PC-9 (cell line): Measurements from ENCODE around the gene ARL2BP. TPM values are rescaled to one million over a fixed set of nuclear protein-coding genes. Genes with fewer than 3 reads are reported as not detected.

Experiments
- BruUV-seq: library from RNA; stranded (reverse); fragments of 400-500 nt; replicated peaks from 2 replicates; lab custom pipeline; 2021; lab: Mats Ljungman, UMichigan
- CTCF ChIA-PET: fragments of 300-600 bp; sonication (Branson Sonifier 250); formaldehyde crosslinking; loops from one replicate; lab custom pipeline; 2022; ENCODE audit warnings: antibody characterized with exemption; lab: Charles Lee
- POLR2A ChIA-PET: fragments of 300-600 bp; sonication (Branson Sonifier 250); formaldehyde crosslinking; loops from one replicate; lab custom pipeline; 2022; ENCODE audit warnings: antibody characterized with exemption; ENCODE audit not compliant: unreplicated experiment; lab: Charles Lee
- DNase-seq, 2 experiments: peaks; one replicate each; pipeline versions ENCODE4 v3.0.0 to v3.0.0-alpha.2; 2015 to 2022; ENCODE audit warnings: mixed read lengths in 1 of 2
- H2AFZ ChIP-seq: fragments of 200-600 bp; sonication (generic); 2 replicates; pipeline ENCODE4 v1.8.1; 2017; ENCODE audit warnings: antibody characterized with exemption
- H3F3A ChIP-seq: fragments of 200-600 bp; sonication (generic); 2 replicates; pipeline ENCODE4 v1.8.1; 2017; ENCODE audit warnings: antibody characterized with exemption, mild to moderate bottlenecking, low read depth; ENCODE audit not compliant: insufficient read depth
- H3K27ac ChIP-seq: fragments of 200-600 bp; sonication (generic); 2 replicates; pipeline ENCODE4 v1.6.1; 2016; ENCODE audit warnings: mixed run types
- H3K27me3 ChIP-seq: fragments of 200-600 bp; sonication (generic); 2 replicates; pipeline ENCODE4 v1.6.1; 2016; ENCODE audit warnings: low read depth, mixed run types; ENCODE audit not compliant: insufficient read depth
- H3K36me3 ChIP-seq: fragments of 200-600 bp; sonication (generic); 2 replicates; pipeline ENCODE4 v1.6.1; 2016; ENCODE audit warnings: low read depth, mixed run types
- H3K4me1 ChIP-seq: fragments of 200-600 bp; sonication (generic); replicated peaks from 2 replicates; pipeline ENCODE4 v1.6.1; 2016; ENCODE audit warnings: mixed run types; ENCODE audit not compliant: insufficient read depth
- H3K4me2 ChIP-seq: fragments of 200-600 bp; sonication (generic); 2 replicates; pipeline ENCODE4 v1.6.1; 2017; ENCODE audit warnings: mixed run types
- H3K4me3 ChIP-seq: fragments of 200-600 bp; sonication (generic); 2 replicates; pipeline ENCODE4 v1.6.1; 2016; ENCODE audit warnings: mixed run types
- H3K79me2 ChIP-seq: fragments of 200-600 bp; sonication (generic); 2 replicates; pipeline ENCODE4 v1.6.1; 2017; ENCODE audit warnings: low read depth, mixed run types
- H3K9me2 ChIP-seq: fragments of 200-600 bp; sonication (generic); 2 replicates; pipeline ENCODE4 v1.8.1; 2017; ENCODE audit warnings: mild to moderate bottlenecking; ENCODE audit not compliant: insufficient read depth
- H3K9me3 ChIP-seq: fragments of 200-600 bp; sonication (generic); 2 replicates; pipeline ENCODE4 v1.8.1; 2016; ENCODE audit warnings: low read depth; ENCODE audit not compliant: insufficient read depth
- H4K20me1 ChIP-seq: fragments of 200-600 bp; sonication (generic); 2 replicates; pipeline ENCODE4 v1.8.1; 2017; ENCODE audit not compliant: insufficient read depth
- EZH2 ChIP-seq: fragments of 200-600 bp; sonication (generic); IDR thresholded peaks from 2 replicates; pipeline ENCODE4 v1.8.0; 2017; ENCODE audit warnings: antibody characterized with exemption, low read depth
- intact Hi-C: fragments of 100-400 bp; cut with micrococcal nuclease; formaldehyde crosslinking; loops from one replicate; pipeline ENCODE4 v1.10.0; 2022; ENCODE audit not compliant: unreplicated experiment
- total RNA-seq: library from RNA; stranded (reverse); gene quantifications from 2 replicates; pipeline ENCODE4 v1.2.3, GENCODE V29; 2021
- TF ChIP-seq, protein P1 (sequence below): fragments of 200-600 bp; sonication (generic); conservative IDR thresholded peaks from 2 replicates; pipeline ENCODE4 v1.6.1; 2017; ENCODE audit warnings: mixed run types, antibody characterized with exemption, mild to moderate bottlenecking, moderate library complexity

The ARL2BP gene
- total RNA-seq, 1 experiment from 2014 or later = 23.6 TPM

- H3K4me3 ChIP-seq = no peak overlapping the region
- peaks cover 4% of the 10 kb centered on the region for H3F3A ChIP-seq
- no peaks in the 10 kb centered on the region for H3K4me1 ChIP-seq
- no peaks in the 10 kb centered on the region for H3K27me3 ChIP-seq
- no peaks in the 10 kb centered on the region for H3K9me3 ChIP-seq
- no peaks in the 10 kb centered on the region for H4K20me1 ChIP-seq
- H3K27ac ChIP-seq = no peak overlapping the region
- no peak for DNase-seq
- BruUV-seq = no TSS peak
- no peaks in the 10 kb centered on the region for H3K79me2 ChIP-seq
- no peak for TF ChIP-seq EZH2
- TF ChIP-seq, protein P1, sequence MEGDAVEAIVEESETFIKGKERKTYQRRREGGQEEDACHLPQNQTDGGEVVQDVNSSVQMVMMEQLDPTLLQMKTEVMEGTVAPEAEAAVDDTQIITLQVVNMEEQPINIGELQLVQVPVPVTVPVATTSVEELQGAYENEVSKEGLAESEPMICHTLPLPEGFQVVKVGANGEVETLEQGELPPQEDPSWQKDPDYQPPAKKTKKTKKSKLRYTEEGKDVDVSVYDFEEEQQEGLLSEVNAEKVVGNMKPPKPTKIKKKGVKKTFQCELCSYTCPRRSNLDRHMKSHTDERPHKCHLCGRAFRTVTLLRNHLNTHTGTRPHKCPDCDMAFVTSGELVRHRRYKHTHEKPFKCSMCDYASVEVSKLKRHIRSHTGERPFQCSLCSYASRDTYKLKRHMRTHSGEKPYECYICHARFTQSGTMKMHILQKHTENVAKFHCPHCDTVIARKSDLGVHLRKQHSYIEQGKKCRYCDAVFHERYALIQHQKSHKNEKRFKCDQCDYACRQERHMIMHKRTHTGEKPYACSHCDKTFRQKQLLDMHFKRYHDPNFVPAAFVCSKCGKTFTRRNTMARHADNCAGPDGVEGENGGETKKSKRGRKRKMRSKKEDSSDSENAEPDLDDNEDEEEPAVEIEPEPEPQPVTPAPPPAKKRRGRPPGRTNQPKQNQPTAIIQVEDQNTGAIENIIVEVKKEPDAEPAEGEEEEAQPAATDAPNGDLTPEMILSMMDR = no peak
- peaks cover 26% of the 10 kb centered on the region for H3K36me3 ChIP-seq
- intact Hi-C loops = no loop called here
- no peak overlapping the region for H3K4me2 ChIP-seq
- ChIA-PET CTCF (no interaction called here), POLR2A (no interaction called here)
- H3K9me2 ChIP-seq = no peaks in the 10 kb centered on the region
- H2AFZ ChIP-seq = no peak overlapping the region
Observed at GRCh38 chr16:57231821-57232350, 13.2 kb upstream of the ARL2BP start.

DNA sequence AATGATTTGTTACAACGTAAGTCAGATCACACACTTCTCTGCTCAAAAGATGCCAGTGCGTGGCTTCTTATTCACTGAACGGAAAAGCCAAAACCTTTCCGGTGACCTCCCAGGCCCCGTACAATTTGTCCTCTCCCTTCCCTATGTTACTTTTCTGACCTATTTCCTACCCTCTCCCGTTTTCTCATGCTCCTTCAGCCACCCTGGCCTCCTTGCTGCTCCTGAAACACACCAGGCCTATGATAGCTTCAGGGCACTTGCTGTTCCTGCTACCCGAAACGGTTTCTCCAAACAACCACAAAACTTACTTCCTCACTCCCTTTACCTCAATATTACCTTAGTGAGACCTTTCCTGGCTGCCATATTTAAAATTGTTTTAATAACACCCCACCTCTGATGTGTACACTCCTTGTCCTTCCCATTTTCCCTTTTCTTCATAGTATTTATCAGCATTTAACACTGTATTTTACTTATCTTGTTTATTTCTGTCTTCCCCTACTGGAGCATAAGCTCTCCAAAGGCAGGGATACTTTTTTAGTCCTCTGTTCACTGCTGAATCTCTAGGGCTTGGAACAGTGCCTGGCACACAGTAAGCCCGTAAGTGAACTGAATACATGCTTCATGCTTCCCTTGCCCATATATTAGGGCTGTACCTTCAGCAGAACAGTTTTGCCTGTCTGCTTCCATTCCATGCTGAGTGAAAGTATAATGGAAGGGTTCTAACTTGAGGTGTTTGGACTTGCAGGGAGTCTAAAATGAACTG is 10.9 kb upstream of the ARL2BP start:
- H3K27me3 ChIP-seq = no peaks in the 10 kb centered on the region
- H3K4me2 ChIP-seq = no peak overlapping the region
- ChIA-PET POLR2A (no interaction called here), CTCF (no interaction called here)
- BruUV-seq = no TSS peak
- TF ChIP-seq EZH2 = no peak
- TF ChIP-seq, protein P1 = no peak
- no peak overlapping the region for H3K27ac ChIP-seq
- H3K4me3 ChIP-seq = no peak overlapping the region
- no peaks in the 10 kb centered on the region for H3K9me3 ChIP-seq
- no peak overlapping the region for H2AFZ ChIP-seq
- no peaks in the 10 kb centered on the region for H4K20me1 ChIP-seq
- DNase-seq = no peak
- intact Hi-C loops = no loop called here
- no peaks in the 10 kb centered on the region for H3K79me2 ChIP-seq
- no peaks in the 10 kb centered on the region for H3K9me2 ChIP-seq
- no peaks in the 10 kb centered on the region for H3K4me1 ChIP-seq
- peaks cover 30% of the 10 kb centered on the region; the same call in 1 of the 2 replicates for H3K36me3 ChIP-seq
- H3F3A ChIP-seq = peaks cover 4% of the 10 kb centered on the region

DNA sequence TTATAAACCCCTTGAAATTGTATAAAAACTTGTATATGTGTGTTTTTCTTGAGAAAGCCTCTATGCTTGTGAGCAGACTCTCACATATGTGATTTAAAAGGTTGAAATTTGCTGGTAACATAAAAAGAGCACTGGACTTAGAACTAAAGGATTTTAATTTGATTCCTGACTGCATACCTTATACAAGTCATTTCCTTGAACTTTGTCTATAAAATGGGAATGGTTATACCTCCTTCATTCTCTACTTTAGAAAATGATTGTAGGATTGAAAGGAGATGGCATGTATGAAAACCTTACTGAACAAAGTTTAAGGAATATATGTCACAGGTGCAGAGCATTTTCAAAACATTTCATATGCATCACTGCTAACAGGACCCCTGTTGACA is 10.4 kb upstream of the ARL2BP start:
- H3K9me3 ChIP-seq = no peaks in the 10 kb centered on the region
- H3K79me2 ChIP-seq = no peaks in the 10 kb centered on the region
- H3K4me2 ChIP-seq = no peak overlapping the region
- no peak overlapping the region for H3K4me3 ChIP-seq
- H4K20me1 ChIP-seq = no peaks in the 10 kb centered on the region
- CTCF ChIA-PET = no interaction called here
- H3F3A ChIP-seq = peaks cover 4% of the 10 kb centered on the region
- DNase-seq = no peak
- no peaks in the 10 kb centered on the region for H3K9me2 ChIP-seq
- H2AFZ ChIP-seq = no peak overlapping the region
- BruUV-seq = no TSS peak
- TF ChIP-seq, protein P1 = no peak
- TF ChIP-seq EZH2 = no peak
- intact Hi-C loops = no loop called here
- no peaks in the 10 kb centered on the region for H3K27me3 ChIP-seq
- peaks cover 31% of the 10 kb centered on the region; the same call in 1 of the 2 replicates for H3K36me3 ChIP-seq
- H3K4me1 ChIP-seq = no peaks in the 10 kb centered on the region
- no peak overlapping the region for H3K27ac ChIP-seq
- POLR2A ChIA-PET = no interaction called here
